ENCODE results near the gene STK32C.

Gene STK32C

GRCh38 chr10:132234860-132235259 is 72.9 kb downstream of the STK32C start:
- DNase-seq (ENCODE audit: low spot score): no peak
- in situ Hi-C loops (cut with MboI; ENCODE audit: low pct_unique_long_range_greater_than_20kb, low sequenced_read_pairs, unreplicated experiment): no loop called here
- TF ChIP-seq, protein P1, sequence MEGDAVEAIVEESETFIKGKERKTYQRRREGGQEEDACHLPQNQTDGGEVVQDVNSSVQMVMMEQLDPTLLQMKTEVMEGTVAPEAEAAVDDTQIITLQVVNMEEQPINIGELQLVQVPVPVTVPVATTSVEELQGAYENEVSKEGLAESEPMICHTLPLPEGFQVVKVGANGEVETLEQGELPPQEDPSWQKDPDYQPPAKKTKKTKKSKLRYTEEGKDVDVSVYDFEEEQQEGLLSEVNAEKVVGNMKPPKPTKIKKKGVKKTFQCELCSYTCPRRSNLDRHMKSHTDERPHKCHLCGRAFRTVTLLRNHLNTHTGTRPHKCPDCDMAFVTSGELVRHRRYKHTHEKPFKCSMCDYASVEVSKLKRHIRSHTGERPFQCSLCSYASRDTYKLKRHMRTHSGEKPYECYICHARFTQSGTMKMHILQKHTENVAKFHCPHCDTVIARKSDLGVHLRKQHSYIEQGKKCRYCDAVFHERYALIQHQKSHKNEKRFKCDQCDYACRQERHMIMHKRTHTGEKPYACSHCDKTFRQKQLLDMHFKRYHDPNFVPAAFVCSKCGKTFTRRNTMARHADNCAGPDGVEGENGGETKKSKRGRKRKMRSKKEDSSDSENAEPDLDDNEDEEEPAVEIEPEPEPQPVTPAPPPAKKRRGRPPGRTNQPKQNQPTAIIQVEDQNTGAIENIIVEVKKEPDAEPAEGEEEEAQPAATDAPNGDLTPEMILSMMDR (IDR thresholded peaks at IDR 0.05; ENCODE audit: extremely low read depth, insufficient read depth, missing control alignments): no peak

- DNase-seq (ENCODE audit: low spot score): no peak
- in situ Hi-C loops (cut with MboI; ENCODE audit: low pct_unique_long_range_greater_than_20kb, low sequenced_read_pairs, unreplicated experiment): no loop called here
- TF ChIP-seq, protein P1 (IDR thresholded peaks at IDR 0.05; ENCODE audit: extremely low read depth, insufficient read depth, missing control alignments): no peak
Observed at GRCh38 chr10:132233501-132234085, 74.2 kb downstream of the STK32C start.

- TF ChIP-seq, protein P1 (IDR thresholded peaks at IDR 0.05; ENCODE audit: extremely low read depth, insufficient read depth, missing control alignments): no peak
- DNase-seq (ENCODE audit: low spot score): no peak
- in situ Hi-C loops (cut with MboI; ENCODE audit: low pct_unique_long_range_greater_than_20kb, low sequenced_read_pairs, unreplicated experiment): no loop called here
Observed at GRCh38 chr10:132232981-132233380, 74.8 kb downstream of the STK32C start.

DNA sequence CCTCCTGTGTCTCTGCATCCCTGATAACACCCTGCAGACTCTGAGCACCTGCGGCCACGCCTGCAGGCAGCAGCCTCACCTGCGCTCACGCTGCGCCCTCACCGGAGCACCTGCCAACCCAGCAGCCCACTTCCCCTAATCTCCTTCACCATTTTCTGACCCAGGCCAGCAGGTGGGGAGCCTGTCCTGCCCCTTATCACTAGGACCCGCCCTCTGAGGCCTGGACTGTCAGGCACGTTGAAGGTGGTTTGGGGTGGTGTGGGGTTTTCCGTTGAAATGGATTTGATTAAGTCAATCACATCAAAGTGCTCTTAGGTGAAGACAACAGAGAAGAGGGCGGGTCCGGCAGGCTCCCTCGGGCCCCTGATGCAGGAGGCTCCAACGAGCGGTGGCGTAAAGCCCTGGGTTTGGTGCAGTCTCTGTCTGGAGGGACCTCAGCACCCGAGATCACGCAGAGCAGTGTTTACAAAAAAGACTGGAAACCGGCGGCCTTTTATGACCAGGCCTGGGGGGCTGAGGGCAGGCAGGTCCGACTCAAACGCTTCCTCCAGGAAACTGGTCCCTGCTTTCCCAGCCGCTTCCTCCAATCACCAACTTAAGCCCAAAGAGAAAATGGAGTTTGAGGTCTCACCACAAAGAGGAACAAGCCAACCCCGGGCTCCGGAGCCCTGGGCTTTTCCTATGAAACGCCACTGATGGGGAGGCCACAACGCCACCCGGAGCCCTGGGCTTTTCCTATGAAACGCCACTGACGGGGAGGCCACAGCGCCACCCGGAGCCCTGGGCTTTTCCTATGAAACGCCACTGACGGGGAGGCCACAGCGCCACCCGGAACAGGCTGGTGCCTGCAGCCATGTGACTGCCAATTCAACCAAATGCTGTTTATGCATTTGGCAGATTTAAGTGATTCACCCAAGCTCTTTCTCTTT is 75.5 kb downstream of the STK32C start:
- TF ChIP-seq, protein P1 (IDR thresholded peaks at IDR 0.05; ENCODE audit: extremely low read depth, insufficient read depth, missing control alignments): peak; percentile 31
- DNase-seq (ENCODE audit: low spot score): peak; percentile 69
- in situ Hi-C loops (cut with MboI; ENCODE audit: low pct_unique_long_range_greater_than_20kb, low sequenced_read_pairs, unreplicated experiment): no loop called here

- TF ChIP-seq, protein P1 (IDR thresholded peaks at IDR 0.05; ENCODE audit: extremely low read depth, insufficient read depth, missing control alignments): no peak
- in situ Hi-C loops (cut with MboI; ENCODE audit: low pct_unique_long_range_greater_than_20kb, low sequenced_read_pairs, unreplicated experiment): no loop called here
- no peak for DNase-seq (ENCODE audit: low spot score)
Observed at GRCh38 chr10:132231656-132232022, 76.1 kb downstream of the STK32C start.

GRCh38 chr10:132230557-132231210 is 77.1 kb downstream of the STK32C start:
- in situ Hi-C loops (cut with MboI; ENCODE audit: low pct_unique_long_range_greater_than_20kb, low sequenced_read_pairs, unreplicated experiment): no loop called here
- DNase-seq (ENCODE audit: low spot score): no peak
- TF ChIP-seq, protein P1 (IDR thresholded peaks at IDR 0.05; ENCODE audit: extremely low read depth, insufficient read depth, missing control alignments): no peak

Data from GM13977 (cell line).